Muscle layer of colon (tissue), 2 donors: ENCODE data around the gene LRP6.
A peak's percentile ranks its signal among the peaks of the same experiment; 100 is the strongest.

Experiments
- H3K27ac ChIP-seq: one replicate; pipeline ENCODE4 v1.7.0; 2013; ENCODE audit warnings: low read depth, mild to moderate bottlenecking, low read length, moderate library complexity
- H3K27me3 ChIP-seq, 2 donors: one replicate each; pipeline ENCODE4 v1.7.0; 2013; ENCODE audit warnings: low read length in 2 of 2, mild to moderate bottlenecking in 2 of 2; ENCODE audit not compliant: insufficient read depth in 2 of 2, control insufficient read depth in 1 of 2
- H3K36me3 ChIP-seq: one replicate; pipeline ENCODE4 v1.7.0; 2013; ENCODE audit warnings: mild to moderate bottlenecking, low read length; ENCODE audit not compliant: insufficient read depth
- H3K4me1 ChIP-seq: one replicate; pipeline ENCODE4 v1.7.0; 2013; ENCODE audit warnings: mild to moderate bottlenecking, low read length; ENCODE audit not compliant: insufficient read depth
- H3K4me3 ChIP-seq, 2 donors: one replicate each; pipeline ENCODE4 v1.7.0; 2013; ENCODE audit warnings: low read length in 2 of 2, low read depth in 1 of 2, mild to moderate bottlenecking in 1 of 2, moderate library complexity in 1 of 2
- H3K9ac ChIP-seq: one replicate; pipeline ENCODE4 v1.7.0; 2013; ENCODE audit warnings: low read length
- H3K9me3 ChIP-seq: one replicate; pipeline ENCODE4 v1.7.0; 2013; ENCODE audit warnings: mild to moderate bottlenecking, low read length
- donor health status: abdominal sarcoma.
- donor health status: Adenocarcinoma of cecum.

LRP6 gene

DNA sequence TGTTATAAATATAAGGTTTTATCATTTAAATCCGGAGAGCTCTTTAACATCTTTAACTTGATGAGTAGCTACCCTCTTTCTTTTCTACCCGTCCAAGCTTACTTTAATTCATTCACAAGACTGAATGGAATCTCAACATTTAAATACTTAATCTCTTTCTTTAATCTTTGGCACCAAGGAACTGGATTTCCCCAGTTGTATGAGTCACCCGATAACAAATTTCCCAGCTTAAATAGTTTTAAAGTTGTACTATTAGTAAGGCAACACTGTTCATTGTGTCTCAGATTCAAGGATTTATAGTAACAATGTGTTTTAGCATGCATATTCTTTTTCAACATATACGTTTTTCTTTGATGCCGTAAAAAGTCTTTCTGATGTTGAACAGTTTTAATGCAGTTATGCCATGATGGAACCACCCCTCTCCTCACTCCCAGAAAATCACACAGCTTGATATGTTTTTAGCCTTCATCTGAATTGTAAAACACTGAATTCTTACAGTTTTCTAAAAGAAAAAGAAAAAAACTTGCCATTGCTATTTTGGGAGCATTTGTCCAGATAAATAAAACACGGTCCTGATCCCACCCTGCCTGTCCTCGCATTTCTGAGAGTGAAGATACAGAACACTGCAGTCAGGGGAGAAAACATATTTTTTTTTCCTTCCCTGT lies 16.0 kb upstream of the LRP6 start:
- Histone ChIP-seq H3K27ac (no peak overlapping the region), H3K4me1 (no peaks in the 10 kb centered on the region), H3K36me3 (no peaks in the 10 kb centered on the region)

DNA sequence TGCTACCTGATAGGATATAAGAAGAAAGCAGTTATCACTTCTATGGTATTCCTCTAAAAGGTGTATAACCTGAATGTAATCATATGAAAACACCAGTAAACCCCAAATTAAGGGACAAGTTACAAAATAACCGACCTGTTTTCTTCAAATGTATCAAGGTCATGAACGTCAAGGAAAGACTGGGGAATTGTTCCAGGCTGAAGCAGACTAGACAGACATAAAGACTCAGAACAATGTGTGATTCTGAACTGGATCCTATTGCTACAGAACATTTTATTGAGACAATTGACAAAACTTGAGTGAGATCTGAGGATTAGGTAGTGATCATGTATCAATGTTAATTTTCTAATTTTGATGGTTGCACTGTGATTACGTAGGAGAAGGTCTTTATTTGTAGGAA lies 15.4 kb upstream of the LRP6 start:
- Histone ChIP-seq H3K27ac (no peak overlapping the region), H3K4me1 (no peaks in the 10 kb centered on the region), H3K27me3 (no peaks in the 10 kb centered on the region)

More for the DNA sequence above, 16.0 kb upstream of the LRP6 start:
- Histone ChIP-seq H3K9ac (no peak overlapping the region), H3K9me3 (no peaks in the 10 kb centered on the region), H3K27me3 (no peaks in the 10 kb centered on the region), H3K4me3 (no peak overlapping the region)

DNA sequence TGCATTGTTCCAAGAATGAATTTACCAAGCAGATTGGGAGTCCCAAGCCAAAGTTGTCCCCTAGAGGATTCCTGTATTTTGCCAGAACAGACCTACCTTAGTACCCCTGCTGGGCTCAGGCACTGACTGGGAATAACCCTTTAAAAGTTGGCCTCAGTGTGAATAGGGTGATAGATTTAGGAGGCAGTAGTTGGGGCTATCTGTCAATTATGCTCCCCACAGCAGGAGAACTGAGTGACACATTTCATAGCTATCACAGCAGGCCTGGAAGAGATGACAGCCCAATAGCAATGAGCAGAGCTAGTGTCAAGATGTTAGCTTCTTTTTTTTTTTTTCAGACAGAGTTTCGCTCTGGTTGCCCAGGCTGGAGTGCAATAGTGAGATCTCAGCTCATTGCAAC lies 14.3 kb upstream of the LRP6 start:
- H3K36me3 ChIP-seq, result no peaks in the 10 kb centered on the region
- no peaks in the 10 kb centered on the region for H3K9me3 ChIP-seq
- H3K27ac ChIP-seq, result no peak overlapping the region
- no peaks in the 10 kb centered on the region for H3K4me1 ChIP-seq
- no peak overlapping the region for H3K9ac ChIP-seq
- H3K4me3 ChIP-seq, result no peak overlapping the region
- H3K27me3 ChIP-seq, result no peaks in the 10 kb centered on the region

More for the DNA sequence above, 15.4 kb upstream of the LRP6 start:
- Histone ChIP-seq H3K36me3 (no peaks in the 10 kb centered on the region), H3K9me3 (no peaks in the 10 kb centered on the region), H3K4me3 (no peak overlapping the region), H3K9ac (no peak overlapping the region)

DNA sequence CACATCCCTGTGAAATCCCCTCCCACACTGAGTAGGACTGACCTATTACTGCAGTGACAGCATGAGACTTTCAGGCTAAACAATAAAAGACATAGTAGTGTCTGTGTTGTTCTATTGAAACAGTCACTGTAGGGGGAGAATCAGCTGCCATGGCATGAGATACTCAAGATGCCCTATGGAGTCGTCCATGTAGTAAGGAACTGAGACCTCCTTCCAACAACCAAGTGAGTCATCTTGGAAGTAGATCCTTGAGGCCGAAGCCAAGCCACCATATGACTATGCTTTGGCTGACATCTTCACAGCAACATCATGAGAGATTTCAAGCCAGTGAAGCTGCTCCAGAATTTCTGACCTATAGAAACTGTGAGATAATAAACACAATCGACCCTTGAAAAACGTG lies 12.1 kb upstream of the LRP6 start:
- Histone ChIP-seq H3K27me3 (no peaks in the 10 kb centered on the region), H3K27ac (no peak overlapping the region), H3K4me1 (no peaks in the 10 kb centered on the region), H3K4me3 (no peak overlapping the region), H3K36me3 (no peaks in the 10 kb centered on the region), H3K9me3 (no peaks in the 10 kb centered on the region), H3K9ac (no peak overlapping the region)

DNA sequence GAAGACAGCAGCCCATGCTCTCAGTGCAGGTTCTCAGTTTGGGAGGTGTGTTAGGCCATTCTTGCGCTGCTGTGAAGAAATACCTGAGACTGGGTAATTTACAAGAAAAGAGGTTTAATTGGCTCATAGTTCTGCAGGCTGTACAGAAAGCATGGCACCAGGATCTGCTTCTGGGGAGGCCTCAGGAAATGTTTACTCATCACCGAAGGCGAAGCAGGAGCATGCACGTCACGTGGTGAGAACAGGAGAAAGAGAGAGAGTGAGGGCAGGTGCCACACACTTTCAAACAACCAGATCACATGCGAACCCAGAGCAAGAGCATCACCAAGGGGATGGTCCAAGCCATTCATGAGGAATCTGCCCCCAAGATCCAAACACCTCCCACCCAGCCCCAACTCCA lies 9.0 kb upstream of the LRP6 start:
- H3K27me3 ChIP-seq, result no peaks in the 10 kb centered on the region
- H3K9ac ChIP-seq, result no peak overlapping the region
- H3K4me3 ChIP-seq, result no peak overlapping the region
- H3K9me3 ChIP-seq, result no peaks in the 10 kb centered on the region
- H3K27ac ChIP-seq, result no peak overlapping the region
- H3K36me3 ChIP-seq, result no peaks in the 10 kb centered on the region
- no peaks in the 10 kb centered on the region for H3K4me1 ChIP-seq

DNA sequence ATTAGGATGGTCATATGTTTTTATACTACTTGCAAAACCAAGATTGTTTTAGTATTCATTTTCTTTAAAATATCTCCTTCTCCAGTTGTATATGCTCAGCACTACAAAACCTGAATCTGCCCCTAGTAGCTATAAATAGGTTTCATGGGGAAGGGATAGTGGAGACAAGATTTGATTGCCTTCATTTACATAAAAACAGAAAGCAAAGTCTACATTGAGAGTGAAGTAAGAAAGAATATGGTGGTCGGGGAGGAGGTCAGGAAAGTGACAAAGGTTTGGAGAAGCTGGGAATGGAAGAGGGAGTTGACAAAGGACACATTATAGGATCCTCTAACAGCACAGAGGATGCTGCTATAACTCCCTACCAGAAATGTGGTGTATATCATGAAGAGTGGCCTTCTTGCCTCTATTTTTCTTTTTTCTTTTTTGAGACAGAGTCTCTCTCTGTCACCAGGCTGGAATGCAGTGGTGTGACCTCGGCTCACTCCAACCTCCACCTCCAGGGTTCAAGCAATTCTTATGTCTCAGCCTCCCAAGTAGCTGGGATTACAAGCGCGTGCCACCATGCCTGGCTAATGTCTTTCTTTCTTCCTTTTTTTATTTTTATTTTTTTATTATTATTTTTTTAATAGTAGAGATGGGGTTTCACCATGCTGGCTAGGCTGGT lies 6.6 kb upstream of the LRP6 start:
- Histone ChIP-seq H3K27ac (no peak overlapping the region), H3K36me3 (no peaks in the 10 kb centered on the region), H3K4me1 (no peaks in the 10 kb centered on the region), H3K9me3 (no peaks in the 10 kb centered on the region), H3K4me3 (no peak overlapping the region), H3K27me3 (no peaks in the 10 kb centered on the region), H3K9ac (no peak overlapping the region)

DNA sequence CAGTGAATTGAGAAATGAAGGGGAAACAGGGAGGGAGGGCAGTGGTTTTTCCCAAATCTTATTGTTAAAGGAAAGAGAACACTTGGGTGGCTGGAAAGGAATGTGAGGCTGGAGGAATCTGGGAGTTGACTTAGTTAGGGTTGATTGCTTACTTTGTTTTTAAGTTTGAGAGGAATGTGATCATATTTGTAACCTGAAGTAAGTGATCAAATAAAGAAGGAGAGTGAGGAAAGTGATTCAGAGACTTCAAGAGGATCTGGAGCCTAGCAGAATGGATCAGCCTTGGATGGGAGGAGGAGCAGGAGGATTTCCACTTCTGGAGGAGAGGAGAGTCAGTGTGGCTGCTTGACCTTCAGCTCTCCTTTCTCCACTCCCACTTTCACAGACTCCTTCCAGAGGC lies 6.0 kb upstream of the LRP6 start:
- no peak overlapping the region for H3K27ac ChIP-seq
- H3K4me1 ChIP-seq, result peaks cover 2% of the 10 kb centered on the region
- H3K4me3 ChIP-seq, result no peak overlapping the region
- H3K9me3 ChIP-seq, result no peaks in the 10 kb centered on the region
- H3K27me3 ChIP-seq, result no peaks in the 10 kb centered on the region
- H3K36me3 ChIP-seq, result no peaks in the 10 kb centered on the region
- H3K9ac ChIP-seq, result no peak overlapping the region

DNA sequence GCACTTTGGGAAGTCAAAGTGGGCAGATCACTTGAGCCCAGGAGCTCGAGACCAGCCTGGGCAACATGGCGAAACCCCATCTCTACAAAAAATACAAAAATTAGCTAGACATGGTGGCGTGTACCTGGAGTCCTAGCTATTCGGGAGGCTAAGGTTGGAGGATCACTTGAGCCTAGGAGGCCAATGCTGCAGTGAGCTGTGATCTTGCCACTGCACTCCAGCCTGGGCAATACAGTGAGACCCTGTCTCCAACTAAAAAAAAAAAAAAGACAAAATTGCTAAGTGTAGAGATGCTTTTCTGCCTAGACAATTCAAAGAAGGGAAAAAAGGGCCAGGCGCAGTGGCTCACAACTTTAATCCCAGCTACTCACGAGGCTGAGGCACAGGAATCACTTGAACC lies 3.4 kb upstream of the LRP6 start:
- Histone ChIP-seq H3K4me3 (no peak overlapping the region), H3K4me1 (peaks cover 6% of the 10 kb centered on the region), H3K27ac (no peak overlapping the region), H3K27me3 (no peaks in the 10 kb centered on the region), H3K9ac (no peak overlapping the region), H3K9me3 (no peaks in the 10 kb centered on the region), H3K36me3 (no peaks in the 10 kb centered on the region)

DNA sequence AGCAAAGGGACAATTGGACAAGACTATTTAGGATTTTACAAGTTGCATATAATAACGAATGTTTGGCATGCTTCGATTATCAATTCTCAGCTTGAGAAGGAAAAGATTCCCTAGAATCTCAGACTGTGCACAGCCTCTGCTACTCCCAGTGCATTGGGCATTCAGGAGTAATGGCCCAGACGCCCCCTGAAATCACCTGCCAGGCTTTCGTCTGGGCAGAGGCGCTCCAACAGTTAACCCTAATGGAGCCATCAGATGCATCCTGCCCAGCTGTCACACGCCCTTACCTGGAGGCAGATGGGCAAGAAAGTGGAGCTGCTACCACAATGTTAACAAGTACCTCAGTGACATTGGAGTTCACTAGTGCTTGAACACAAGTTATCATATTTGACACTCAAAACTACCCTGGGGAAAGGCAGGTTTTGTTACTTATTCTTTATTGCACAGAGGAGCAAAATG lies 927 bp upstream of the LRP6 start:
- H3K9me3 ChIP-seq, result no peaks in the 10 kb centered on the region
- peak overlapping the region; percentile 62 for H3K9ac ChIP-seq
- H3K36me3 ChIP-seq, result no peaks in the 10 kb centered on the region
- H3K27me3 ChIP-seq, result no peaks in the 10 kb centered on the region
- peak overlapping the region; percentile 99 for H3K27ac ChIP-seq
- H3K4me3 ChIP-seq, result peak overlapping the region; percentile 68 to 90
- H3K4me1 ChIP-seq, result peaks cover 16% of the 10 kb centered on the region

DNA sequence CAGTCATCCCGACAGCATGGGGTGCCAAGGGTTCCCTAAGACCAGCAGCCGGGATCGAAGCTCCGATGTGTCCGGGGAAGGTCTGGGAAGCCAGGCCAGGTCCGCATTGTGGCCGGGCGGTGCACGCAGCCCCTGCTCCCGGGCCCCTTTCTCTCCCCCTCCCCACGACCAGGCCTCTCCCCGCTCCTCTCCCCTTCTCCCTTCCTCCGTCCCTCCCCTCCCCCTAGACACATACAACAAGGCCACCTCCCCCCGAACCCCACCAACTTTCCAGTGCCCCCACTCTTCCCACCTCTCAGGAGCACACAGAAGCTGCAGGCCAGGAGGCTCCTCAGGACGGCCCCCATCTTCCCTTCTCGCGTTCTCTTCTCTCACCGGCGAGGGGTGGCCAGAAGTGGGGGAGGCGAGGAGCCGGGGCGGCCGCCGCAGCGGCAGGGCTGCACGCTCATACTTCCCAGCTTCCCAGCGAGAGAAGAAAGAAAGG lies 413 bp downstream of the LRP6 start:
- Histone ChIP-seq H3K9ac (peak overlapping the region; percentile 62), H3K9me3 (no peaks in the 10 kb centered on the region), H3K36me3 (no peaks in the 10 kb centered on the region), H3K4me3 (peak overlapping the region; percentile 68 to 90), H3K27me3 (no peaks in the 10 kb centered on the region), H3K27ac (peak overlapping the region; percentile 99), H3K4me1 (peaks cover 16% of the 10 kb centered on the region)

DNA sequence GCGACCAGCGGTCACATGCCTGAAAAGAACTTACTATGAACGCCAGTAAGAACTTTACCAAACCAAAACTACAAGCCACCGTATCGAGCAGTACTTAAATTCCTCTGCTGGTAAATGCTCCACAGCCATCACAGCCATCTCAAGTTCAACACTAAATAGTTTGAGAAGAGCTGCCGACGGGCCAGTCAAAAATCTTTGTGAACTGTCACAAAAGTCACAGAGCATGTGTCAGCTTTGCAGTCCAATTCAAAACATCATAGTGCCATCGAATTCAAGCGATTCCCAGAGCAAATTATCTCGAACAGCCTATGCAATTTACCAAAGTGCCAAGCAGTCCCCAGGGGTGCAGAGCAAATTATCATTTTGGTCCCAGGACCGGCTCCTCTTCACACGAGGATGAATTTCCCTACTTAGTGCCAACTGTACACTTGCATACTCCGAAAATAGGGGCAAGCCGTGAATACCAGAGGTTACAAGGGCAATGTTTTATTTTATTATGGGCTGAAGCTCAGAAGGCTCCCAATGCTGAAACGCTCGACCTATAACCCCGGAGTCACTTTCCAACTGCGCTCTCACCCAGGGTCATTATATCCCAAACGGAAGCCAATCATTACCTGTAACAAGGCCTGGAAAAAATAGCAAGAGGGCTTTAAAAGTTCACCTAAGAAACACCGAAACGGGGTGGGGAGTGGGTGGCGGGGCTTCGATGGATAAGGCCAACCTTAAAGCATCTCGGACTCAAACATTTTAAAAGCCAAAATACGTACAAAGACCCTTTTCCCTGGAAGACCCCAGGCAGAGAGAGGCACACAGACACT lies 1.1 kb downstream of the LRP6 start:
- Histone ChIP-seq H3K4me3 (peak overlapping the region; percentile 68 to 90), H3K9ac (peak overlapping the region; percentile 62), H3K27ac (peak overlapping the region; percentile 99), H3K27me3 (no peaks in the 10 kb centered on the region), H3K36me3 (no peaks in the 10 kb centered on the region), H3K9me3 (no peaks in the 10 kb centered on the region), H3K4me1 (peaks cover 16% of the 10 kb centered on the region)
